Urinary bladder (tissue), 4 donors: Measurements from ENCODE around the gene RBM48. TPM values are rescaled to one million over a fixed set of nuclear protein-coding genes. Genes with fewer than 3 reads are reported as not detected.
"Not testable (repeated sequence)": the region's sequence is repeated elsewhere in the genome, so short reads cannot be mapped to it uniquely, and the experiment has no call there.

Experiments
- DNase-seq: peaks from one replicate; pipeline ENCODE4 v3.0.0-alpha.2; 2015; ENCODE audit errors: extremely low spot score
- H3K27ac ChIP-seq: one replicate; pipeline ENCODE4 v1.5.1; 2013; ENCODE audit warnings: low read depth, mild to moderate bottlenecking, moderate library complexity
- H3K36me3 ChIP-seq: one replicate; pipeline ENCODE4 v1.6.1; 2013; ENCODE audit warnings: mild to moderate bottlenecking, moderate library complexity; ENCODE audit not compliant: insufficient read depth
- H3K4me1 ChIP-seq: one replicate; pipeline ENCODE4 v1.6.1; 2013; ENCODE audit warnings: mild to moderate bottlenecking, moderate library complexity; ENCODE audit not compliant: insufficient read depth
- H3K4me3 ChIP-seq: one replicate; pipeline ENCODE4 v1.5.1; 2013; ENCODE audit warnings: low read depth, low read length
- WGBS: extraction: QIAGEN DNeasy Blood & Tissue Kit; methylation state at CpG from one replicate; pipeline ENCODE4 v1.1.7; 2013; 5-methylcytosine and 5-hydroxymethylcytosine counted together
- polyA plus RNA-seq: library from polyadenylated mRNA; stranded (reverse); fragments of 200-250 nt; gene quantifications from one replicate; pipeline ENCODE4 v1.2.3, GENCODE V29; 2013
- total RNA-seq: library from RNA; depleted of rRNA; stranded (reverse); fragments of >200 nt; gene quantifications from one replicate; pipeline ENCODE4 v1.2.3, GENCODE V29; 2014
- donor health status: healthy with polysubstance abuse.
- donor health status: healthy.

Gene RBM48
- total RNA-seq (17.2 TPM), polyA plus RNA-seq (10.3 TPM)

- H3K27ac ChIP-seq = peak within 1 kb of the TSS; percentile 86
- no peaks in the 10 kb centered on the region for H3K4me1 ChIP-seq
- H3K4me3 ChIP-seq = peak within 1 kb of the TSS; percentile 90
- WGBS = under 1% methylated on average over 79 of the region's 79 CpGs
- H3K36me3 ChIP-seq = peaks cover 11% of the 10 kb centered on the region
- DNase-seq = peak; percentile 97
Measured at GRCh38 chr7:92528188-92528957, at the start of gene RBM48, which contains the start of gene PEX1. TSS of gene RBM48 (plus strand) at chr7:92528795. CDS start at chr7:92528814, 19 bp downstream. TSS of gene PEX1 (minus strand) at chr7:92528520. CDS start at chr7:92528435, 85 bp downstream.

GRCh38 chr7:92479146-92479545 is 49.4 kb upstream of the RBM48 start:
- not testable (repeated sequence) for H3K27ac ChIP-seq, H3K4me3 ChIP-seq, H3K36me3 ChIP-seq, H3K4me1 ChIP-seq, DNase-seq
- WGBS = 87% methylated on average over 4 of the region's 4 CpGs

- 42% methylated on average over 6 of the region's 6 CpGs for WGBS
- not testable (repeated sequence) for H3K36me3 ChIP-seq, H3K27ac ChIP-seq, H3K4me3 ChIP-seq, DNase-seq, H3K4me1 ChIP-seq
Measured at GRCh38 chr7:92483624-92484023, 45.0 kb upstream of the RBM48 start.

DNA sequence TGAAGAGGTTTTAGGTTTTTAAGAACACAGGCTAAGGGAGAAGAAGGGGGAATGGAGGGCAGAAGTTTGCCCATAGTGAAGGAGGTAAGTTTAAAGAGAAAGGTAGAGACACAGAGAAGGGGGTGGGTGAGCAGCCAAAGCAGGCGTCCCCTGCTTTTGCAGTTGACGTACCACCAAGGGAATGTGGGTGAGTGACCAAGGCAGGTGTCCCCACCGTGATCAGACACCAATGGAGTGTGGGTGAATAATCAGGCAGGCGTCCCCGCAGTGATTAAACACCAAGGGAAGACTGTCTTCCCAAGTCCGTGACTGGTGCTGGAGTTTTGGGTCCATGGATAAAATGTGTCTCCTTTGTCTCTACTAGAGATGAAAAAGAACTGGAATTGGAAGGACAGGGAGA is 44.4 kb upstream of the RBM48 start:
- not testable (repeated sequence) for H3K4me1 ChIP-seq, H3K4me3 ChIP-seq, H3K27ac ChIP-seq, H3K36me3 ChIP-seq, DNase-seq
- 94% methylated on average over 6 of the region's 6 CpGs for WGBS

GRCh38 chr7:92485267-92485892 is 43.2 kb upstream of the RBM48 start:
- 93% methylated on average over 2 of the region's 2 CpGs for WGBS
- no peaks in the 10 kb centered on the region for H3K4me1 ChIP-seq
- no peak overlapping the region for H3K4me3 ChIP-seq
- H3K36me3 ChIP-seq = peaks cover 2% of the 10 kb centered on the region
- DNase-seq = no peak
- H3K27ac ChIP-seq = no peak overlapping the region

DNA sequence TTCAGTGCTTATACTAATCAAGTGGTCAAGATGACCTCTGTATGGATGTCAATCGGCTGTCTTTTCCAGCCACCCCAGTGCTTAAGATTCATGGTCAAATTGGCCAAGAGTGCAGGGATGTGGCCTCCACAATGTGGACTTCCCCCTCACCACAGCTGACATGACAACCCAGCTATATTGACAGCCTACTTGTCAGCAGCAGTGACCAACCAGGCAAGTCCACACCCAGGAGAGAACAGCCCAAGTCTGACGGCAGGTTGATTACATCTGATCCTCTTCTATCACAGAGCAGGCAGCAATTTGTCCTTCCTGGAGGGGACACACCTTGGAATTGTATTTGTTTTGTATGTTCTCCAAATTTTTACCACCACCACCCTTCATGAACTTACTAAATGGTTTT is 42.6 kb upstream of the RBM48 start:
- DNase-seq = no peak
- Histone ChIP-seq H3K4me3 (no peak overlapping the region), H3K36me3 (peaks cover 2% of the 10 kb centered on the region), H3K27ac (no peak overlapping the region), H3K4me1 (no peaks in the 10 kb centered on the region)
- WGBS = 85% methylated on average over 2 of the region's 2 CpGs

GRCh38 chr7:92487804-92488203 is 40.8 kb upstream of the RBM48 start:
- H3K27ac ChIP-seq = no peak overlapping the region
- no peaks in the 10 kb centered on the region for H3K4me1 ChIP-seq
- peaks cover 2% of the 10 kb centered on the region for H3K36me3 ChIP-seq
- no peak for DNase-seq
- H3K4me3 ChIP-seq = no peak overlapping the region

GRCh38 chr7:92489634-92490033 is 39.0 kb upstream of the RBM48 start:
- no peak overlapping the region for H3K4me3 ChIP-seq
- no peak for DNase-seq
- peaks cover 2% of the 10 kb centered on the region for H3K36me3 ChIP-seq
- 97% methylated on average over 1 of the region's 1 CpG for WGBS
- H3K4me1 ChIP-seq = no peaks in the 10 kb centered on the region
- no peak overlapping the region for H3K27ac ChIP-seq

GRCh38 chr7:92496876-92497275 is 31.7 kb upstream of the RBM48 start:
- Histone ChIP-seq H3K36me3 (peaks cover 4% of the 10 kb centered on the region), H3K27ac (no peak overlapping the region), H3K4me1 (no peaks in the 10 kb centered on the region), H3K4me3 (no peak overlapping the region)
- DNase-seq = no peak
- 88% methylated on average over 2 of the region's 2 CpGs for WGBS

- Histone ChIP-seq H3K4me3 (no peak overlapping the region), H3K27ac (no peak overlapping the region), H3K36me3 (peaks cover 7% of the 10 kb centered on the region), H3K4me1 (no peaks in the 10 kb centered on the region)
- WGBS = 92% methylated on average over 2 of the region's 2 CpGs
- DNase-seq = no peak
Measured at GRCh38 chr7:92498557-92498956, 30.0 kb upstream of the RBM48 start.

DNA sequence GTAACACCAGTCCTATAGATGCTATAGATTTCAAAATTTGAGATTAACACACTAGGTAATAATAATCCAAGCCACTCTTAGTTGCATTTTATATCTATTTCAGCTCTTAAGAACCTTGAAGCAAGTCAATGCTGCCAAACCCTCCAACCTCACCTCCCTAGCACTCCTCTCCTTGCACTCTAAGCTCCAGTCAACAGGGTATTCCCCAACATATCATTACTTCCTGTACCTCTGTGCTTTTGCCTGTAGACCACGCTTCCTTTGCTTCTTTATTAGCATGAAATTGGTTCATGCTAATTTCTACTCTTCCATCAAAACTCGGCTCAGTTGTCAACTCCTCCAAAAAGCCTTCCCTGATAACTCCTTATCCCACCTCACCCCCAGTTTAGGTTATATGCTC is 24.8 kb upstream of the RBM48 start:
- DNase-seq = no peak
- 92% methylated on average over 2 of the region's 2 CpGs for WGBS
- Histone ChIP-seq H3K36me3 (peaks cover 5% of the 10 kb centered on the region), H3K4me3 (no peak overlapping the region), H3K27ac (no peak overlapping the region), H3K4me1 (no peaks in the 10 kb centered on the region)

GRCh38 chr7:92504563-92504962 is 24.0 kb upstream of the RBM48 start:
- no peak for DNase-seq
- Histone ChIP-seq H3K4me3 (no peak overlapping the region), H3K27ac (no peak overlapping the region), H3K36me3 (peaks cover 5% of the 10 kb centered on the region), H3K4me1 (no peaks in the 10 kb centered on the region)
- WGBS = 91% methylated on average over 3 of the region's 3 CpGs

DNA sequence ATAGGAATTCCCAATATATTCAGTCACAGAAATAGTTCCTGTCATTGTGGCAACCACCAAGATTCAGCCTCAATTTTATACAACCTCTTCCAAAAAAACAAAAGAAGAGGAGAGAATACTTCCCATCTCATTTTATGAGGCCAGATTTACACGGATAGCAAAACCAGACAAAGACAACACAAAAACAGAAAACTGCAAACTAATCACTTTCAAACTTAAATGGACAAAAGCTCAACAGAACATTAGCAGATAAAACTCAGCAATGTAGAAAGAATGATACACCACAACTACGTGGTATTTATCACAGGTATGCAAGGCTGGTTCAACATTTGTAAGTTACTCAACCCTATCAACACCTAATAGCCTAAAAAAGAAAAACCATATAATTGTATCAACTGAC is 22.2 kb upstream of the RBM48 start:
- Histone ChIP-seq H3K4me1 (no peaks in the 10 kb centered on the region), H3K27ac (no peak overlapping the region), H3K36me3 (peaks cover 4% of the 10 kb centered on the region), H3K4me3 (no peak overlapping the region)
- no peak for DNase-seq
- 86% methylated on average over 2 of the region's 2 CpGs for WGBS

- no peaks in the 10 kb centered on the region for H3K4me1 ChIP-seq
- no peak overlapping the region for H3K4me3 ChIP-seq
- 98% methylated on average over 5 of the region's 5 CpGs for WGBS
- H3K27ac ChIP-seq = no peak overlapping the region
- DNase-seq = no peak
- no peaks in the 10 kb centered on the region for H3K36me3 ChIP-seq
Measured at GRCh38 chr7:92508946-92509345, 19.6 kb upstream of the RBM48 start.
